Neutrophil (primary cell): Measurements from ENCODE around the gene ALX1.
"Not testable (repeated sequence)": the region's sequence is repeated elsewhere in the genome, so short reads cannot be mapped to it uniquely, and the experiment has no call there.

Experiments used
- H3K27ac ChIP-seq: fragments of 200-600 bp; sonication (generic); 2 replicates; pipeline ENCODE4 v1.5.1; 2016; ENCODE audit warnings: mild to moderate bottlenecking, moderate library complexity
- H3K27me3 ChIP-seq: fragments of 200-600 bp; sonication (generic); 2 replicates; pipeline ENCODE4 v1.6.0; 2016; ENCODE audit warnings: mild to moderate bottlenecking
- H3K36me3 ChIP-seq: fragments of 200-600 bp; sonication (generic); 2 replicates; pipeline ENCODE4 v1.5.1; 2017
- H3K4me1 ChIP-seq, 2 experiments: fragments of 200-600 bp in 1 of 2; sonication (generic) in 1 of 2; 1 replicate in 1 of 2; 2 replicates in 1 of 2; pipeline versions ENCODE4 v1.5.1 to v1.6.1; 2013 to 2016; ENCODE audit warnings: low read depth in 1 of 2, low read length in 1 of 2, mild to moderate bottlenecking in 1 of 2, moderate library complexity in 1 of 2; ENCODE audit not compliant: control insufficient read depth in 1 of 2, insufficient read depth in 1 of 2
- H3K4me3 ChIP-seq, 2 experiments: fragments of 200-600 bp in 1 of 2; sonication (generic) in 1 of 2; 1 replicate in 1 of 2; 2 replicates in 1 of 2; pipeline ENCODE4 v1.5.1; 2013 to 2016; ENCODE audit warnings: low read depth in 1 of 2, low read length in 1 of 2, mild to moderate bottlenecking in 1 of 2, moderate library complexity in 1 of 2
- H3K9me3 ChIP-seq: fragments of 200-600 bp; sonication (generic); 2 replicates; pipeline ENCODE4 v1.5.1; 2016
- TF ChIP-seq, protein P1 (sequence below): fragments of 200-600 bp; sonication (generic); IDR thresholded peaks from 2 replicates; pipeline ENCODE4 v1.5.1; 2016; ENCODE audit warnings: antibody characterized with exemption

The ALX1 gene

DNA sequence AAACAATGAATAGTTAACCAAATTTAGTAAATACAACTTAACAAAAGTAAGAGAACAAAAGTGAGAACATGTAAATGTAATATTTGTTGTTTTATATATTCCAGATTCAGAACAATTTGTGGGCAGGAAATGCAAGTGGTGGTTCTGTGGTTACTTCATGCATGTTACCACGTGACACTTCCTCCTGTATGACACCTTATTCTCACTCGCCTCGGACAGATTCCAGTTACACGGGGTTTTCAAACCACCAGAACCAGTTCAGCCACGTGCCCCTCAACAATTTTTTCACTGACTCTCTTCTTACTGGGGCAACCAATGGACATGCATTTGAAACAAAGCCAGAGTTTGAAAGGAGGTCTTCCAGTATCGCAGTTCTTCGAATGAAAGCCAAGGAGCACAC is 21.0 kb downstream of the ALX1 start:
- Histone ChIP-seq H3K27ac (no peak overlapping the region), H3K9me3 (no peaks in the 10 kb centered on the region), H3K4me3 (no peak overlapping the region), H3K36me3 (no peaks in the 10 kb centered on the region), H3K4me1 (no peaks in the 10 kb centered on the region), H3K27me3 (no peaks in the 10 kb centered on the region)
- TF ChIP-seq, protein P1, sequence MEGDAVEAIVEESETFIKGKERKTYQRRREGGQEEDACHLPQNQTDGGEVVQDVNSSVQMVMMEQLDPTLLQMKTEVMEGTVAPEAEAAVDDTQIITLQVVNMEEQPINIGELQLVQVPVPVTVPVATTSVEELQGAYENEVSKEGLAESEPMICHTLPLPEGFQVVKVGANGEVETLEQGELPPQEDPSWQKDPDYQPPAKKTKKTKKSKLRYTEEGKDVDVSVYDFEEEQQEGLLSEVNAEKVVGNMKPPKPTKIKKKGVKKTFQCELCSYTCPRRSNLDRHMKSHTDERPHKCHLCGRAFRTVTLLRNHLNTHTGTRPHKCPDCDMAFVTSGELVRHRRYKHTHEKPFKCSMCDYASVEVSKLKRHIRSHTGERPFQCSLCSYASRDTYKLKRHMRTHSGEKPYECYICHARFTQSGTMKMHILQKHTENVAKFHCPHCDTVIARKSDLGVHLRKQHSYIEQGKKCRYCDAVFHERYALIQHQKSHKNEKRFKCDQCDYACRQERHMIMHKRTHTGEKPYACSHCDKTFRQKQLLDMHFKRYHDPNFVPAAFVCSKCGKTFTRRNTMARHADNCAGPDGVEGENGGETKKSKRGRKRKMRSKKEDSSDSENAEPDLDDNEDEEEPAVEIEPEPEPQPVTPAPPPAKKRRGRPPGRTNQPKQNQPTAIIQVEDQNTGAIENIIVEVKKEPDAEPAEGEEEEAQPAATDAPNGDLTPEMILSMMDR = no peak

DNA sequence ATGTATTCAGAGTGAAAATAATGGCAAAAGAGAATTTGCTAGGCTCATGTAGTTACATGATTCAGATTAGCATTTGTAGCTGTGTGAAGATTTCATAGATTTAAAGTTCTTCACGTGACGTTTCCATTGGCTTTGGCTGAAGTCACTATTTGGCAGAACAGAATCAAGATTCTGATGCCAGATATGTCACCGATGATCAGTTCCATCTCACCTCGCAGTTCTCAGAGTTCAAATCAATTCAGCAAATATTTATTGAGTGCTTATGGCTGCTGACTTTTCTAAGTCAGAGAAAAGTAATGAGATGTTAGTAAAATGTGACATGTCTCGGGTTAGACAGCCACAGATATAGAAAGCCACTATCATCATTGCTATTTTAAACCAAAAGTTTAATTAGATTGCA is 28.4 kb downstream of the ALX1 start:
- TF ChIP-seq, protein P1 = no peak
- no peak overlapping the region for H3K27ac ChIP-seq

DNA sequence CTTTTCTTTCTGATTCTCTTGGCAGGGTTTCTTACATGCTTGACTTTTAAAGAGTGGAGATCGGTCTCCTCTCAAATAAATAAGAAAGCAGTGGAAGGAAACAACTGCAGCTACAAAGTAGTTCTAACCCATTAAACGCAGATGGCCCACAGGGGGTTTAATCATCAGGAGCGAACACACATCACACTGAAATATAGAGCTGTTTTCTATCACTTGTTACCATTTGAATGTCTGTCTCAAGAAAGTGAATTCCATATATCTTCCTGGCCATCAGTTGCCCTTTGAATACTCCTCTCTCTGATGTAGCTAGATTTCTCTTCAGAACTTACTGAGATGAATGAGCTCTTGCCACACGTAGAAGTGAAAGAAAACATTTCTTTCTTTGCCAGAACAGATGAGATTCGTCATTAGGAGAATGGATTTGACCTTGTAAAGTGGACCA is 29.1 kb downstream of the ALX1 start:
- Histone ChIP-seq H3K27me3 (no peaks in the 10 kb centered on the region), H3K4me1 (no peaks in the 10 kb centered on the region), H3K27ac (no peak overlapping the region), H3K9me3 (no peaks in the 10 kb centered on the region), H3K4me3 (no peak overlapping the region), H3K36me3 (no peaks in the 10 kb centered on the region)
- TF ChIP-seq, protein P1 = no peak

More for the DNA sequence above, 28.4 kb downstream of the ALX1 start:
- H3K27me3 ChIP-seq = no peaks in the 10 kb centered on the region
- no peaks in the 10 kb centered on the region for H3K36me3 ChIP-seq
- H3K4me1 ChIP-seq = no peaks in the 10 kb centered on the region
- H3K9me3 ChIP-seq = no peaks in the 10 kb centered on the region
- H3K4me3 ChIP-seq = no peak overlapping the region

DNA sequence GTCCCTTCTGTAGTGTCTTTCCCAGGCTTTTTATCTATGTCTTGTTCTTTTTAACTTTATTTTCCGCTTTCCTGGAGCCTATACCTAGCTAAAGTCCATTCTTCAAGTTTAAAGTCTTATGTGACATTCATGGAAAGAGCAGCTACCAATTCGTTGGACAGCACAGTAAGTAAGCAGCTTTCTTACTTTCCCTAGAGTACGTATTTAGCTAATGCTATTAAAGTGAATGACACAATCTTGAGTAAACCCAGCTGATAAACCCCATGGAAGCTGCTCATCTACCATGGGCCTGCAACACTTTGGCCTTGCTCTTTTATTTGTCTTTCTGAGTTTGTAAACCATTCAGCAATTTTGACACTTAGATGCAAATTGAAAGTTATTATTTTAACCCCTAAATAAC is 30.0 kb downstream of the ALX1 start:
- no peaks in the 10 kb centered on the region for H3K27me3 ChIP-seq
- no peaks in the 10 kb centered on the region for H3K4me1 ChIP-seq
- no peak overlapping the region for H3K4me3 ChIP-seq
- TF ChIP-seq, protein P1 = no peak
- H3K9me3 ChIP-seq = no peaks in the 10 kb centered on the region
- H3K27ac ChIP-seq = no peak overlapping the region
- no peaks in the 10 kb centered on the region for H3K36me3 ChIP-seq

DNA sequence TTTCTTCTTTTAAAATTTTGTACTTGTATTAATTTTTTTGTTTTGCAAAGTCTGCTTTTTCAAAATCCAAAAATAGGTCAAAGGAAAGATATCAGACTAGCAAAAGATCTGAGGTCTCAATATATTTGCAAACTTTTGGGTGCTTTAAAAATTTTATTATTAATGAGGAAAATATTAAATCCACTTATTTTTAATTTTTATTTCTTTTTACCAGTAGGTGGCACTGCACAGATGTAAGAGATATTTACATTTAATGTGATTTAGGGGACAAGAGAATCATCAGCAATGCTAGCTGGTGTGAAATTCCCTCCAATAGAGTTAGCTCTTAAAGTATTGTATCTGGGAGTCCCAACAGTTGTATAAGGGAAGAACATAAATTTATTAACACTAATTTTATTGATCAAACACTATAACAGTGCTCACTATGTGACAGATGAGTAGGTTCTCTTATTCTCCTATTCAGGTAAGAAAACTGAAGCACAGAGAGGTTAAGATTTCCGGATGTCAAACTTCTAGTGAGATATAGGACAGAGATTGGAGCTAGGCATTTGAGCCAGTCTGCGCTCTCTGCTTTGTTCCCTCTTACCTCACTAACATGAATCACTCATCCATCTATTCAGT is 30.5 kb downstream of the ALX1 start:
- Histone ChIP-seq H3K9me3 (no peaks in the 10 kb centered on the region), H3K27ac (no peak overlapping the region)
- TF ChIP-seq, protein P1 = no peak

DNA sequence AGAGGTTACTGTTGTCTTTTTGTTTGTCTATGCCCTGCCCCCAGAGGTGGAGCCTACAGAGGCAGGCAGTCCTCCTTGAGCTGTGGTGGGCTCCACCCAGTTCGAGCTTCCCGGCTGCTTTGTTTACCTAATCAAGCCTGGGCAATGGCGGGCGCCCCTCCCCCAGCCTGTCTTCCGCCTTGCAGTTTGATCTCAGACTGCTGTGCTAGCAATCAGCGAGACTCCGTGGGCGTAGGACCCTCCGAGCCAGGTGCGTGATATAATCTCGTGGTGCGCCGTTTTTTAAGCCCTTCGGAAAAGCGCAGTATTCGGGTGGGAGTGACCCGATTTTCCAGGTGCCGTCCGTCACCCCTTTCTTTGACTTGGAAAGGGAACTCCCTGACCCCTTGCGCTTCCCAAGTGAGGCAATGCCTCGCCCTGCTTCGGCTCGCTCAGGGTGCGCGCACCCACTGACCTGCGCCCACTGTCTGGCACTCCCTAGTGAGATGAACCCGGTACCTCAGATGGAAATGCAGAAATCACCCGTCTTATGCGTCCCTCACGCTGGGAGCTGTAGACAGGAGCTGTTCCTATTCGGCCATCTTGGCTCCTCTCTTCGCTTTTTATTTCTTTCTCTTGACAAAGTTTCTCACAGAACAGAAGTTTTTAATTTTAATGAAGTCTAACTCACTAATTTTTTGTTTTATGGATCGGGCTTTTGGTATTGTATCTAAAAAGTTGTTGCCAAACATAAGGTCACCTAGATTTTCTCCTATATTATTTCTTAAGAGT is 38.0 kb downstream of the ALX1 start:
- not testable (repeated sequence) for H3K9me3 ChIP-seq, H3K27me3 ChIP-seq, H3K27ac ChIP-seq

More for the DNA sequence above, 30.5 kb downstream of the ALX1 start:
- no peaks in the 10 kb centered on the region for H3K4me1 ChIP-seq
- no peaks in the 10 kb centered on the region for H3K27me3 ChIP-seq
- no peak overlapping the region for H3K4me3 ChIP-seq
- no peaks in the 10 kb centered on the region for H3K36me3 ChIP-seq

More for the DNA sequence above, 38.0 kb downstream of the ALX1 start:
- not testable (repeated sequence) for H3K36me3 ChIP-seq, H3K4me1 ChIP-seq, H3K4me3 ChIP-seq
